Neural progenitor cell (in vitro differentiated cells): Measurements from ENCODE around the gene SLC28A3. TPM values are rescaled to one million over a fixed set of nuclear protein-coding genes. Genes with fewer than 3 reads are reported as not detected.

Source experiments
- DNase-seq: peaks from one replicate; pipeline ENCODE4 v3.0.0-alpha.2; 2016; ENCODE audit warnings: low spot score
- H2AFZ ChIP-seq: fragments of 200-600 bp; sonication (generic); replicated peaks from 2 replicates; pipeline ENCODE4 v1.6.1; 2016; ENCODE audit warnings: antibody characterized with exemption
- H3F3A ChIP-seq: fragments of 200-600 bp; sonication (generic); 2 replicates; pipeline ENCODE4 v1.6.1; 2016; ENCODE audit warnings: antibody characterized with exemption, low read depth
- H3K27ac ChIP-seq: fragments of 200-600 bp; sonication (generic); 2 replicates; pipeline ENCODE4 v1.5.1; 2016; ENCODE audit warnings: mild to moderate bottlenecking
- H3K27me3 ChIP-seq: fragments of 200-600 bp; sonication (generic); 2 replicates; pipeline ENCODE4 v1.6.1; 2016; ENCODE audit warnings: mild to moderate bottlenecking, moderate library complexity
- H3K36me3 ChIP-seq: fragments of 200-600 bp; sonication (generic); 2 replicates; pipeline ENCODE4 v1.5.1; 2016
- H3K4me1 ChIP-seq: fragments of 200-600 bp; sonication (generic); 2 replicates; pipeline ENCODE4 v1.6.1; 2016; ENCODE audit warnings: mixed run types
- H3K4me2 ChIP-seq: fragments of 200-600 bp; sonication (generic); 2 replicates; pipeline ENCODE4 v1.6.1; 2016
- H3K4me3 ChIP-seq: fragments of 200-600 bp; sonication (generic); 2 replicates; pipeline ENCODE4 v1.5.1; 2016
- H3K79me2 ChIP-seq: fragments of 200-600 bp; sonication (generic); 2 replicates; pipeline ENCODE4 v1.6.1; 2016; ENCODE audit warnings: low read depth
- H3K9ac ChIP-seq: fragments of 200-600 bp; sonication (generic); 2 replicates; pipeline ENCODE4 v1.6.1; 2016
- H3K9me3 ChIP-seq: fragments of 200-600 bp; sonication (generic); 2 replicates; pipeline ENCODE4 v1.5.1; 2016; ENCODE audit warnings: low read depth
- H4K20me1 ChIP-seq: fragments of 200-600 bp; sonication (generic); 2 replicates; pipeline ENCODE4 v1.6.1; 2016; ENCODE audit warnings: low read depth
- H3K27ac Mint-ChIP-seq: 3 replicates; pipeline ENCODE4 v1.8.0; 2021; ENCODE audit warnings: mixed read lengths
- H3K27me3 Mint-ChIP-seq: 2 replicates; pipeline ENCODE4 v1.8.0; 2022; ENCODE audit warnings: low read depth, mild to moderate bottlenecking, inconsistent platforms, moderate library complexity, mixed read lengths; ENCODE audit not compliant: insufficient read depth
- H3K36me3 Mint-ChIP-seq: 3 replicates; pipeline ENCODE4 v1.8.0; 2021; ENCODE audit warnings: mixed read lengths
- H3K4me1 Mint-ChIP-seq: 3 replicates; pipeline ENCODE4 v1.8.0; 2021; ENCODE audit warnings: mixed read lengths
- H3K4me3 Mint-ChIP-seq: 3 replicates; pipeline ENCODE4 v1.8.0; 2021; ENCODE audit warnings: mild to moderate bottlenecking, moderate library complexity, mixed read lengths
- H3K9me3 Mint-ChIP-seq: 3 replicates; pipeline ENCODE4 v1.8.0; 2020; ENCODE audit warnings: mixed read lengths
- EZH2 ChIP-seq: fragments of 200-600 bp; sonication (generic); IDR thresholded peaks from 2 replicates; pipeline ENCODE4 v1.6.1; 2017; ENCODE audit warnings: antibody characterized with exemption, mild to moderate bottlenecking, moderate library complexity
- EZH2phosphoT487 ChIP-seq: fragments of 200-600 bp; sonication (generic); IDR thresholded peaks from 2 replicates; pipeline ENCODE4 v1.6.1; 2017; ENCODE audit warnings: antibody characterized with exemption
- total RNA-seq: library from RNA; depleted of rRNA; stranded (reverse); fragments of >200 nt; gene quantifications from 2 replicates; pipeline ENCODE4 v1.2.3, GENCODE V29; 2015; ENCODE audit warnings: low replicate concordance
- TF ChIP-seq, protein P1 (sequence below): fragments of 200-600 bp; sonication (generic); IDR thresholded peaks from 2 replicates; pipeline ENCODE4 v1.5.1; 2017; ENCODE audit warnings: antibody characterized with exemption, mild to moderate bottlenecking

SLC28A3 gene
- total RNA-seq, 1 donor from 2014 or later: not detected

DNA sequence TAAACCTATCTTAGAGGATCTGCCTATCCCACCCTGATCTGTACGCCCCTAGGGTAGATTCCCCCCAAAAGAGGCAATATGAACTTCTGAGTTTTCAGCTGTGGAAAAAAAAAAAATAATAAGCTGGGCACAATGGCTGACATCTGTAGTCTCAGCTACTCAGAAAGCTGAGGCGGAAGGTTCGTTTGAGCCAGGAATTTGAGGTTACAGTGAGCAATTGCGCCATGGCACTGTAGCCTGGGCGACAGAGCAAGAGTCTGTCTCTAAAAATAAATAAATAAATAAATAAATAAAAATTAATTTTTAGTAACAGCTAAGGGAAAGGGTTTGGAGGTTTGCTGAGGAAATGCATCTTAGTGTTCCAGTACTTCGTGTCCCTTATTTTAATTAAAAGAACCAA is 21.1 kb upstream of the SLC28A3 start:
- Mint-ChIP-seq H3K27me3 (no peaks in the 10 kb centered on the region), H3K36me3 (no peaks in the 10 kb centered on the region), H3K27ac (no peak overlapping the region)

DNA sequence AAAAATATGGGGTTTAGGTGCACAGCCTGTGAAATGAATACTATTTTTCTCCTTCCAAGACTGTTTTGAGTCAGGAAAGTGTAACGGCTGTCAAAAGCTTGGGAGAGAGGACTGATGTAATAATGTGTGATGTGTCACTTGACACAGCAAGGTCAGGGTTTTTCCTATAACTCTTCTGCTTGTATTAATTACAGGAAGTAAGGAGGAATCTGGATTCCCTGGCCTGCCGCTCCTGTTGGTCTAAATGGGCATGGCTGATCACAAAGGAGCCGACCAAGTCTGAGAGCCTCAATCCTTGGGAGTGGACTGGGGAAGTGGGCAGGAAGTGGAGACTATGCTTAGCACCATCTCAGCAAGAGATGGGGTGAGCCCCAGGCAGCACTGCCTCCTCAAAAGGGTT is 16.7 kb upstream of the SLC28A3 start:
- Mint-ChIP-seq H3K9me3 (no peaks in the 10 kb centered on the region), H3K36me3 (no peaks in the 10 kb centered on the region), H3K4me3 (no peak overlapping the region), H3K27ac (no peak overlapping the region), H3K4me1 (no peaks in the 10 kb centered on the region), H3K27me3 (no peaks in the 10 kb centered on the region)
- no peak overlapping the region for H2AFZ ChIP-seq
- H3K4me3 ChIP-seq: no peak overlapping the region
- H3K4me2 ChIP-seq: no peak overlapping the region
- H3K36me3 ChIP-seq: no peaks in the 10 kb centered on the region
- H3K79me2 ChIP-seq: no peaks in the 10 kb centered on the region
- H3K9me3 ChIP-seq: no peaks in the 10 kb centered on the region
- TF ChIP-seq, protein P1, sequence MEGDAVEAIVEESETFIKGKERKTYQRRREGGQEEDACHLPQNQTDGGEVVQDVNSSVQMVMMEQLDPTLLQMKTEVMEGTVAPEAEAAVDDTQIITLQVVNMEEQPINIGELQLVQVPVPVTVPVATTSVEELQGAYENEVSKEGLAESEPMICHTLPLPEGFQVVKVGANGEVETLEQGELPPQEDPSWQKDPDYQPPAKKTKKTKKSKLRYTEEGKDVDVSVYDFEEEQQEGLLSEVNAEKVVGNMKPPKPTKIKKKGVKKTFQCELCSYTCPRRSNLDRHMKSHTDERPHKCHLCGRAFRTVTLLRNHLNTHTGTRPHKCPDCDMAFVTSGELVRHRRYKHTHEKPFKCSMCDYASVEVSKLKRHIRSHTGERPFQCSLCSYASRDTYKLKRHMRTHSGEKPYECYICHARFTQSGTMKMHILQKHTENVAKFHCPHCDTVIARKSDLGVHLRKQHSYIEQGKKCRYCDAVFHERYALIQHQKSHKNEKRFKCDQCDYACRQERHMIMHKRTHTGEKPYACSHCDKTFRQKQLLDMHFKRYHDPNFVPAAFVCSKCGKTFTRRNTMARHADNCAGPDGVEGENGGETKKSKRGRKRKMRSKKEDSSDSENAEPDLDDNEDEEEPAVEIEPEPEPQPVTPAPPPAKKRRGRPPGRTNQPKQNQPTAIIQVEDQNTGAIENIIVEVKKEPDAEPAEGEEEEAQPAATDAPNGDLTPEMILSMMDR: no peak
- TF ChIP-seq EZH2 (no peak), EZH2phosphoT487 (no peak)
- H4K20me1 ChIP-seq: no peaks in the 10 kb centered on the region
- no peaks in the 10 kb centered on the region for H3K27me3 ChIP-seq
- no peaks in the 10 kb centered on the region for H3K4me1 ChIP-seq
- H3K9ac ChIP-seq: no peak overlapping the region
- H3K27ac ChIP-seq: no peak overlapping the region
- no peak for DNase-seq
- no peaks in the 10 kb centered on the region for H3F3A ChIP-seq

More for the DNA sequence above, 21.1 kb upstream of the SLC28A3 start:
- H3K36me3 ChIP-seq: no peaks in the 10 kb centered on the region
- Mint-ChIP-seq H3K4me1 (no peaks in the 10 kb centered on the region), H3K4me3 (no peak overlapping the region), H3K9me3 (peaks cover 5% of the 10 kb centered on the region)
- no peak overlapping the region for H2AFZ ChIP-seq
- H3K4me3 ChIP-seq: no peak overlapping the region
- H3K4me2 ChIP-seq: no peak overlapping the region
- no peaks in the 10 kb centered on the region for H3K4me1 ChIP-seq
- H3K9me3 ChIP-seq: no peaks in the 10 kb centered on the region
- no peak overlapping the region for H3K9ac ChIP-seq
- no peak for DNase-seq
- H3K79me2 ChIP-seq: no peaks in the 10 kb centered on the region
- H4K20me1 ChIP-seq: no peaks in the 10 kb centered on the region
- H3F3A ChIP-seq: no peaks in the 10 kb centered on the region
- H3K27me3 ChIP-seq: no peaks in the 10 kb centered on the region
- H3K27ac ChIP-seq: no peak overlapping the region
- no peak for TF ChIP-seq EZH2phosphoT487
- TF ChIP-seq, protein P1: no peak
- no peak for TF ChIP-seq EZH2

DNA sequence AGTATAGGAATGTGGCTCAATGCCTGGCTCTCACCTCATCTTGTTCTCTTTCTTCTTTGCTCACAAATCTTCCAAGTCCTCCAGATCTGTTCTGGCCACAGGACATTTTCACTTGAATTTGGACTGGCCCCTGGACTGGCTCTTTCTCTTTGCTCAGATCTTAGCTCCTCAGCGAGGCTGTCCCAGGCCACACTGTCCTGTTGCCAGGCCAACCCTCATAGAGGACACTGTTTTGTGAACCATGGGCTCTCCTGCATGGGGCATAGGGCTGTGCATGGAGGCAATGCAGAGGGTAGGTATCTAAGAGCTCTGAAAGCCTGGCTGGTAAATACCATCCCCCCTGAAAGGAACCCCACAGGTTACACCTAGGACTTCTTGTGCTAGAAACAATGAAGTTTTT is 13.5 kb upstream of the SLC28A3 start:
- Histone ChIP-seq H4K20me1 (no peaks in the 10 kb centered on the region), H3K9me3 (no peaks in the 10 kb centered on the region), H2AFZ (no peak overlapping the region), H3K27me3 (no peaks in the 10 kb centered on the region), H3K4me3 (no peak overlapping the region), H3K9ac (no peak overlapping the region), H3K4me2 (no peak overlapping the region), H3K4me1 (no peaks in the 10 kb centered on the region), H3K79me2 (no peaks in the 10 kb centered on the region), H3K36me3 (no peaks in the 10 kb centered on the region), H3F3A (no peaks in the 10 kb centered on the region), H3K27ac (no peak overlapping the region)
- H3K36me3 Mint-ChIP-seq: no peaks in the 10 kb centered on the region
- no peak overlapping the region for H3K27ac Mint-ChIP-seq
- H3K27me3 Mint-ChIP-seq: no peaks in the 10 kb centered on the region
- DNase-seq: no peak
- no peak for TF ChIP-seq EZH2phosphoT487
- no peak for TF ChIP-seq EZH2
- TF ChIP-seq, protein P1: no peak
- no peaks in the 10 kb centered on the region for H3K9me3 Mint-ChIP-seq
- no peak overlapping the region for H3K4me3 Mint-ChIP-seq
- no peaks in the 10 kb centered on the region for H3K4me1 Mint-ChIP-seq

DNA sequence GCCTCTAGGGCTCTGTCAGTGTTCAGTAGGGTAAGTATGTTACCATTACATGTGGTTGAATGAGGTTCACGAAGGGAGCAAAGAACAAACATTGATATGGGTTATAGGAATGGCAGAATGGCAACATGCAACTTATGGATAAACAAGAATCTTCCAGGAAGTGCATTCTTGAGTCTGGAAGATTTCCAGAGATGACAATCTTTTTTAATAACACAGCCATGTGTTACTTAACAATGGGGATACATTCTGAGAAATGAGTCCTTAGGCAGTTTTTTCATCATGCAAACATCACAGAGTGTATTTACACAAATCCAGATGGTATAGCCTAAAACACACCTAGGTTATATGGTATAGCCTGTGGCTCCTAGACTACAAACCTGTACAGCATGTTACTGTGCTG is 9.1 kb upstream of the SLC28A3 start:
- H3K4me1 ChIP-seq: no peaks in the 10 kb centered on the region
- no peak overlapping the region for H3K4me2 ChIP-seq
- no peaks in the 10 kb centered on the region for H3K36me3 ChIP-seq
- H3K27ac ChIP-seq: no peak overlapping the region
- Mint-ChIP-seq H3K9me3 (no peaks in the 10 kb centered on the region), H3K4me3 (no peak overlapping the region), H3K36me3 (no peaks in the 10 kb centered on the region), H3K27me3 (no peaks in the 10 kb centered on the region), H3K27ac (no peak overlapping the region), H3K4me1 (no peaks in the 10 kb centered on the region)
- no peaks in the 10 kb centered on the region for H3K27me3 ChIP-seq
- TF ChIP-seq EZH2phosphoT487 (no peak), EZH2 (no peak)
- TF ChIP-seq, protein P1: no peak
- no peaks in the 10 kb centered on the region for H3K79me2 ChIP-seq
- no peaks in the 10 kb centered on the region for H3K9me3 ChIP-seq
- H4K20me1 ChIP-seq: no peaks in the 10 kb centered on the region
- DNase-seq: no peak
- H3K9ac ChIP-seq: no peak overlapping the region
- no peak overlapping the region for H2AFZ ChIP-seq
- no peak overlapping the region for H3K4me3 ChIP-seq
- no peaks in the 10 kb centered on the region for H3F3A ChIP-seq
